Measurements from ENCODE around the gene DRC1.

DNA sequence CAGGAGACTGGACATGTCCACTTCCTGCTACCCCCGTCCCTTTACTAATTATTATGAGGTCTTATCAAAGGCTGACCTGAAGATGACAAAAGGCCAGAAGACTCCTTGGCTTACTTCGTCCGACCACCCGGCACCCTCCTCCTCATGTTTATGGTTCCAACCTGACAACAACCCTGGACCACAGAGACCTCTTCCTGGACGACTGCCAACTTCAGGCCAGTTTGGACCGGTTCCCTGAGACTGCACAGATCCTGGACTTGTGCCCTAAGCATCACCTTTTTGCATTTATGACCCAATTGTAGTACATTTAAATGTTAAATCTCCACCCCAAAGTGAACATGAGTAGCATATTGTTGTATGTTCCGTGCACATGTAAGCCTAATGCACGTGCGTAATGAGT lies 5.8 kb downstream of the DRC1 start:
- TF ChIP-seq, protein P1, sequence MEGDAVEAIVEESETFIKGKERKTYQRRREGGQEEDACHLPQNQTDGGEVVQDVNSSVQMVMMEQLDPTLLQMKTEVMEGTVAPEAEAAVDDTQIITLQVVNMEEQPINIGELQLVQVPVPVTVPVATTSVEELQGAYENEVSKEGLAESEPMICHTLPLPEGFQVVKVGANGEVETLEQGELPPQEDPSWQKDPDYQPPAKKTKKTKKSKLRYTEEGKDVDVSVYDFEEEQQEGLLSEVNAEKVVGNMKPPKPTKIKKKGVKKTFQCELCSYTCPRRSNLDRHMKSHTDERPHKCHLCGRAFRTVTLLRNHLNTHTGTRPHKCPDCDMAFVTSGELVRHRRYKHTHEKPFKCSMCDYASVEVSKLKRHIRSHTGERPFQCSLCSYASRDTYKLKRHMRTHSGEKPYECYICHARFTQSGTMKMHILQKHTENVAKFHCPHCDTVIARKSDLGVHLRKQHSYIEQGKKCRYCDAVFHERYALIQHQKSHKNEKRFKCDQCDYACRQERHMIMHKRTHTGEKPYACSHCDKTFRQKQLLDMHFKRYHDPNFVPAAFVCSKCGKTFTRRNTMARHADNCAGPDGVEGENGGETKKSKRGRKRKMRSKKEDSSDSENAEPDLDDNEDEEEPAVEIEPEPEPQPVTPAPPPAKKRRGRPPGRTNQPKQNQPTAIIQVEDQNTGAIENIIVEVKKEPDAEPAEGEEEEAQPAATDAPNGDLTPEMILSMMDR (IDR thresholded peaks at IDR 0.05), result no peak
- TF ChIP-seq POLR2AphosphoS5 (IDR thresholded peaks at IDR 0.05; ENCODE audit: low read depth, low read length), result no peak
- TF ChIP-seq, protein P2, sequence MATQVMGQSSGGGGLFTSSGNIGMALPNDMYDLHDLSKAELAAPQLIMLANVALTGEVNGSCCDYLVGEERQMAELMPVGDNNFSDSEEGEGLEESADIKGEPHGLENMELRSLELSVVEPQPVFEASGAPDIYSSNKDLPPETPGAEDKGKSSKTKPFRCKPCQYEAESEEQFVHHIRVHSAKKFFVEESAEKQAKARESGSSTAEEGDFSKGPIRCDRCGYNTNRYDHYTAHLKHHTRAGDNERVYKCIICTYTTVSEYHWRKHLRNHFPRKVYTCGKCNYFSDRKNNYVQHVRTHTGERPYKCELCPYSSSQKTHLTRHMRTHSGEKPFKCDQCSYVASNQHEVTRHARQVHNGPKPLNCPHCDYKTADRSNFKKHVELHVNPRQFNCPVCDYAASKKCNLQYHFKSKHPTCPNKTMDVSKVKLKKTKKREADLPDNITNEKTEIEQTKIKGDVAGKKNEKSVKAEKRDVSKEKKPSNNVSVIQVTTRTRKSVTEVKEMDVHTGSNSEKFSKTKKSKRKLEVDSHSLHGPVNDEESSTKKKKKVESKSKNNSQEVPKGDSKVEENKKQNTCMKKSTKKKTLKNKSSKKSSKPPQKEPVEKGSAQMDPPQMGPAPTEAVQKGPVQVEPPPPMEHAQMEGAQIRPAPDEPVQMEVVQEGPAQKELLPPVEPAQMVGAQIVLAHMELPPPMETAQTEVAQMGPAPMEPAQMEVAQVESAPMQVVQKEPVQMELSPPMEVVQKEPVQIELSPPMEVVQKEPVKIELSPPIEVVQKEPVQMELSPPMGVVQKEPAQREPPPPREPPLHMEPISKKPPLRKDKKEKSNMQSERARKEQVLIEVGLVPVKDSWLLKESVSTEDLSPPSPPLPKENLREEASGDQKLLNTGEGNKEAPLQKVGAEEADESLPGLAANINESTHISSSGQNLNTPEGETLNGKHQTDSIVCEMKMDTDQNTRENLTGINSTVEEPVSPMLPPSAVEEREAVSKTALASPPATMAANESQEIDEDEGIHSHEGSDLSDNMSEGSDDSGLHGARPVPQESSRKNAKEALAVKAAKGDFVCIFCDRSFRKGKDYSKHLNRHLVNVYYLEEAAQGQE (IDR thresholded peaks at IDR 0.05; ENCODE audit: insufficient read depth in 1 of 2, low read depth in 2 of 2, low read length in 1 of 2), result no peak
